ENCODE data around the gene TCEA2.

DNA sequence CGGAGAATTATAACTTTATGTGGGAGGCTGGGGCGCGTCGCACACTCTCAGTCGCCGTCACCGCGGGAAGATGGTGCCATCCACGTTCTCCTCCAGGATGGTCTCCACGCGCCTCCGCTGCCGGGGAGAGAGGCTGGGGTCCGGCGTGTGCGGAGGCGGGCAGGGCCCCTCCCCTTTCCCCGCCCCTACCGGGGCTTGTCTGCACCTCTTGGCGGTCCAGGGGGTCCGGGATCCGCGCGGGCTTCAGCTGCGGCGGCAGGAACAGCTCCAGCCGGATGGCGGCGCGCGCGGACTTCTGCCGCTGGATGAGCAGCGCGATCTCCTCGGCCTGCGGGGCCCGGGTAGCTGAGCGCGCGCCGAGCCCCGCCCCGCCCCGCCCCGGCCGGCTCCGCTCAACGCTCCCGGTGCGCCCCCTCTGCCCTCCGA lies 20.4 kb downstream of the TCEA2 start:
- TF ChIP-seq, protein P1, sequence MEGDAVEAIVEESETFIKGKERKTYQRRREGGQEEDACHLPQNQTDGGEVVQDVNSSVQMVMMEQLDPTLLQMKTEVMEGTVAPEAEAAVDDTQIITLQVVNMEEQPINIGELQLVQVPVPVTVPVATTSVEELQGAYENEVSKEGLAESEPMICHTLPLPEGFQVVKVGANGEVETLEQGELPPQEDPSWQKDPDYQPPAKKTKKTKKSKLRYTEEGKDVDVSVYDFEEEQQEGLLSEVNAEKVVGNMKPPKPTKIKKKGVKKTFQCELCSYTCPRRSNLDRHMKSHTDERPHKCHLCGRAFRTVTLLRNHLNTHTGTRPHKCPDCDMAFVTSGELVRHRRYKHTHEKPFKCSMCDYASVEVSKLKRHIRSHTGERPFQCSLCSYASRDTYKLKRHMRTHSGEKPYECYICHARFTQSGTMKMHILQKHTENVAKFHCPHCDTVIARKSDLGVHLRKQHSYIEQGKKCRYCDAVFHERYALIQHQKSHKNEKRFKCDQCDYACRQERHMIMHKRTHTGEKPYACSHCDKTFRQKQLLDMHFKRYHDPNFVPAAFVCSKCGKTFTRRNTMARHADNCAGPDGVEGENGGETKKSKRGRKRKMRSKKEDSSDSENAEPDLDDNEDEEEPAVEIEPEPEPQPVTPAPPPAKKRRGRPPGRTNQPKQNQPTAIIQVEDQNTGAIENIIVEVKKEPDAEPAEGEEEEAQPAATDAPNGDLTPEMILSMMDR (IDR thresholded peaks at IDR 0.05; ENCODE audit: low read length): peak; percentile 61
- TF ChIP-seq EZH2 (IDR thresholded peaks at IDR 0.05; ENCODE audit: borderline replicate concordance, low read length): no peak

Measured in OCI-LY1 (cell line).